Measurements from ENCODE around the gene CCDC27.

- TF ChIP-seq POLR2AphosphoS5 (IDR thresholded peaks at IDR 0.05; ENCODE audit: low read depth, low read length) (no peak), TAF1 (IDR thresholded peaks at IDR 0.05; ENCODE audit: low read depth, low read length) (no peak)
These were observed 21.6 kb upstream of the CCDC27 start for GRCh38 chr1:3730543-3731247.

All from GM12891 (cell line).